ENCODE results near the gene NDUFB3. TPM values are rescaled to one million over a fixed set of nuclear protein-coding genes. Genes with fewer than 3 reads are reported as not detected.

The NDUFB3 gene
- total RNA-seq, 1 experiment from 2014 or later, result 96.7 TPM

- H3K79me2 ChIP-seq (ENCODE audit: low read depth), result peaks cover 7% of the 10 kb centered on the region
These were observed 24.9 kb upstream of the NDUFB3 start for GRCh38 chr2:201046881-201047280.

GRCh38 chr2:201049455-201049854, 22.3 kb upstream of the NDUFB3 start:
- Histone ChIP-seq H3K27ac (no peak overlapping the region), H3K9me2 (ENCODE audit: insufficient read depth) (no peaks in the 10 kb centered on the region), H3K79me2 (ENCODE audit: low read depth) (peaks cover 7% of the 10 kb centered on the region), H3K36me3 (ENCODE audit: low read depth) (no peaks in the 10 kb centered on the region; the same call in 1 of the 2 replicates), H3K4me3 (no peak overlapping the region), H3K4me2 (no peak overlapping the region), H4K20me1 (ENCODE audit: insufficient read depth) (no peaks in the 10 kb centered on the region), H3K4me1 (replicated peaks; ENCODE audit: insufficient read depth) (no peaks in the 10 kb centered on the region), H3K27me3 (ENCODE audit: insufficient read depth, low read depth) (no peaks in the 10 kb centered on the region), H2AFZ (no peak overlapping the region), H3K9me3 (ENCODE audit: insufficient read depth, low read depth) (no peaks in the 10 kb centered on the region), H3F3A (ENCODE audit: insufficient read depth, low read depth) (no peaks in the 10 kb centered on the region)
- CTCF ChIA-PET, result interaction anchor here (0.7 kb wide), 1 partner anchor 79 kb away, joined by 7 read pairs; no protein-coding TSS in a partner anchor
- intact Hi-C loops (cut with micrococcal nuclease; ENCODE audit: unreplicated experiment), result no loop called here
- no peak for DNase-seq
- POLR2A ChIA-PET (ENCODE audit: unreplicated experiment), result no interaction called here
- BruUV-seq (replicated peaks), result no TSS peak
- TF ChIP-seq EZH2 (IDR thresholded peaks at IDR 0.05; ENCODE audit: low read depth) (no peak), CTCF (conservative IDR thresholded peaks at IDR 0.05) (no peak)

More at GRCh38 chr2:201046881-201047280, 24.9 kb upstream of the NDUFB3 start:
- H3K4me2 ChIP-seq, result no peak overlapping the region
- intact Hi-C loops (cut with micrococcal nuclease; ENCODE audit: unreplicated experiment), result no loop called here
- no TSS peak for BruUV-seq (replicated peaks)
- CTCF ChIA-PET, result no interaction called here
- H3K4me1 ChIP-seq (replicated peaks; ENCODE audit: insufficient read depth), result no peaks in the 10 kb centered on the region
- H3K27me3 ChIP-seq (ENCODE audit: insufficient read depth, low read depth), result no peaks in the 10 kb centered on the region
- TF ChIP-seq EZH2 (IDR thresholded peaks at IDR 0.05; ENCODE audit: low read depth) (no peak), CTCF (conservative IDR thresholded peaks at IDR 0.05) (no peak)
- H3K9me3 ChIP-seq (ENCODE audit: insufficient read depth, low read depth), result no peaks in the 10 kb centered on the region
- H2AFZ ChIP-seq, result no peak overlapping the region
- no peak for DNase-seq
- no peaks in the 10 kb centered on the region for H3F3A ChIP-seq (ENCODE audit: insufficient read depth, low read depth)
- H4K20me1 ChIP-seq (ENCODE audit: insufficient read depth), result no peaks in the 10 kb centered on the region
- H3K4me3 ChIP-seq, result no peak overlapping the region
- H3K36me3 ChIP-seq (ENCODE audit: low read depth), result peaks cover 4% of the 10 kb centered on the region
- H3K9me2 ChIP-seq (ENCODE audit: insufficient read depth), result no peaks in the 10 kb centered on the region
- POLR2A ChIA-PET (ENCODE audit: unreplicated experiment), result no interaction called here
- H3K27ac ChIP-seq, result no peak overlapping the region

- H3K9me2 ChIP-seq (ENCODE audit: insufficient read depth), result no peaks in the 10 kb centered on the region
- H3K27me3 ChIP-seq (ENCODE audit: insufficient read depth, low read depth), result no peaks in the 10 kb centered on the region
- H3K36me3 ChIP-seq (ENCODE audit: low read depth), result no peaks in the 10 kb centered on the region; the same call in 1 of the 2 replicates
- intact Hi-C loops (cut with micrococcal nuclease; ENCODE audit: unreplicated experiment), result no loop called here
- no peak overlapping the region for H3K4me3 ChIP-seq
- DNase-seq, result no peak
- H3K4me1 ChIP-seq (replicated peaks; ENCODE audit: insufficient read depth), result no peaks in the 10 kb centered on the region
- ChIA-PET POLR2A (ENCODE audit: unreplicated experiment) (no interaction called here), CTCF (interaction anchor here (0.6 kb wide), 1 partner anchor 188 kb away, joined by 11 read pairs; no protein-coding TSS in a partner anchor)
- H2AFZ ChIP-seq, result no peak overlapping the region
- H3K79me2 ChIP-seq (ENCODE audit: low read depth), result no peaks in the 10 kb centered on the region
- no TSS peak for BruUV-seq (replicated peaks)
- TF ChIP-seq CTCF (conservative IDR thresholded peaks at IDR 0.05) (no peak), EZH2 (IDR thresholded peaks at IDR 0.05; ENCODE audit: low read depth) (no peak)
- H3K27ac ChIP-seq, result no peak overlapping the region
- H3K4me2 ChIP-seq, result no peak overlapping the region
- H3F3A ChIP-seq (ENCODE audit: insufficient read depth, low read depth), result no peaks in the 10 kb centered on the region
- H3K9me3 ChIP-seq (ENCODE audit: insufficient read depth, low read depth), result no peaks in the 10 kb centered on the region
- H4K20me1 ChIP-seq (ENCODE audit: insufficient read depth), result no peaks in the 10 kb centered on the region
These were observed 14.7 kb upstream of the NDUFB3 start for GRCh38 chr2:201057087-201057521.

All from PC-9 (cell line).